Neutrophil (primary cell): Measurements from ENCODE around the gene HTR4.

Experiments used
- H3K27ac ChIP-seq: fragments of 200-600 bp; sonication (generic); 2 replicates; pipeline ENCODE4 v1.5.1; 2016; ENCODE audit warnings: mild to moderate bottlenecking, moderate library complexity
- H3K27me3 ChIP-seq: fragments of 200-600 bp; sonication (generic); 2 replicates; pipeline ENCODE4 v1.6.0; 2016; ENCODE audit warnings: mild to moderate bottlenecking
- H3K36me3 ChIP-seq: fragments of 200-600 bp; sonication (generic); 2 replicates; pipeline ENCODE4 v1.5.1; 2017
- H3K4me1 ChIP-seq, 2 experiments: fragments of 200-600 bp in 1 of 2; sonication (generic) in 1 of 2; 1 replicate in 1 of 2; 2 replicates in 1 of 2; pipeline versions ENCODE4 v1.5.1 to v1.6.1; 2013 to 2016; ENCODE audit warnings: low read depth in 1 of 2, low read length in 1 of 2, mild to moderate bottlenecking in 1 of 2, moderate library complexity in 1 of 2; ENCODE audit not compliant: control insufficient read depth in 1 of 2, insufficient read depth in 1 of 2
- H3K4me3 ChIP-seq, 2 experiments: fragments of 200-600 bp in 1 of 2; sonication (generic) in 1 of 2; 1 replicate in 1 of 2; 2 replicates in 1 of 2; pipeline ENCODE4 v1.5.1; 2013 to 2016; ENCODE audit warnings: low read depth in 1 of 2, low read length in 1 of 2, mild to moderate bottlenecking in 1 of 2, moderate library complexity in 1 of 2
- H3K9me3 ChIP-seq: fragments of 200-600 bp; sonication (generic); 2 replicates; pipeline ENCODE4 v1.5.1; 2016
- TF ChIP-seq, protein P1 (sequence below): fragments of 200-600 bp; sonication (generic); IDR thresholded peaks from 2 replicates; pipeline ENCODE4 v1.5.1; 2016; ENCODE audit warnings: antibody characterized with exemption

The HTR4 gene

DNA sequence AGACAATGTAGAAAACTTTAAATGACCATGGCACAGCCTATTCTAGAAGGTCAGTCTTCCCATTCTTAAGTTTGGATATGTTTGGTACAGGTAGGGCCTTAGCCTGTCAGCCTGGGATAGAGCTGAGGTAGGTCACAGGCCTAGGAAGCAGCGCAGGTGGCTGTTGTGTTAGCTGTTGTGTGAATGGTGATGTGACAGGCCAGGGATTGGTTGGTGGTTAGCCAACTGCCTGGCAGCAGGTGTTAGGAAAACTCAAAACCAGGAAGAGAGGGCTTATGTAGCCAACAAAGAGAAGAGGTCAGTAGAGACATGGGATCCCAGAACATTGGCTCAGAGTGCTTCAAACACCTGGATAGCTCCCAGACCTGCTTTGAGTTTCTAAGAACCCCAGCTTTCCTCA is 186.4 kb downstream of the HTR4 start:
- Histone ChIP-seq H3K27me3 (no peaks in the 10 kb centered on the region), H3K9me3 (no peaks in the 10 kb centered on the region), H3K4me3 (no peak overlapping the region), H3K4me1 (peaks cover 19 to 25% of the 10 kb centered on the region in 2 experiments), H3K36me3 (no peaks in the 10 kb centered on the region), H3K27ac (no peak overlapping the region)
- TF ChIP-seq, protein P1, sequence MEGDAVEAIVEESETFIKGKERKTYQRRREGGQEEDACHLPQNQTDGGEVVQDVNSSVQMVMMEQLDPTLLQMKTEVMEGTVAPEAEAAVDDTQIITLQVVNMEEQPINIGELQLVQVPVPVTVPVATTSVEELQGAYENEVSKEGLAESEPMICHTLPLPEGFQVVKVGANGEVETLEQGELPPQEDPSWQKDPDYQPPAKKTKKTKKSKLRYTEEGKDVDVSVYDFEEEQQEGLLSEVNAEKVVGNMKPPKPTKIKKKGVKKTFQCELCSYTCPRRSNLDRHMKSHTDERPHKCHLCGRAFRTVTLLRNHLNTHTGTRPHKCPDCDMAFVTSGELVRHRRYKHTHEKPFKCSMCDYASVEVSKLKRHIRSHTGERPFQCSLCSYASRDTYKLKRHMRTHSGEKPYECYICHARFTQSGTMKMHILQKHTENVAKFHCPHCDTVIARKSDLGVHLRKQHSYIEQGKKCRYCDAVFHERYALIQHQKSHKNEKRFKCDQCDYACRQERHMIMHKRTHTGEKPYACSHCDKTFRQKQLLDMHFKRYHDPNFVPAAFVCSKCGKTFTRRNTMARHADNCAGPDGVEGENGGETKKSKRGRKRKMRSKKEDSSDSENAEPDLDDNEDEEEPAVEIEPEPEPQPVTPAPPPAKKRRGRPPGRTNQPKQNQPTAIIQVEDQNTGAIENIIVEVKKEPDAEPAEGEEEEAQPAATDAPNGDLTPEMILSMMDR = no peak

DNA sequence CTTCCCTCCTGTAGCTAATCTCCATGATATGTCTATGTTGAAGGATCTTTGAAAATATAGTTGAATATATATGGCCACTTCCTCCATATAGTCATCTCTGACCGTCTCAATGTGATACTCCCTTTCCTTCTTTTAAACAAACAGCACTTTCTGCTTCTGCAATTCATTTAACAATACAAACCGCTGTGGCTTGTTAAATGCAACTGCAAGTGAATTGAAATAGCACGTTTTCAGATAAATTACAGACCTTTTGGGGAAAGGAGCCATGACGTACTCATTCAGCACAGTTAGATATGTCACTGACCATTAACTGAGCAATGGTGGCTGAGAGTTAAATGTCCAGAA is 188.1 kb downstream of the HTR4 start:
- Histone ChIP-seq H3K27me3 (no peaks in the 10 kb centered on the region), H3K9me3 (no peaks in the 10 kb centered on the region), H3K4me1 (peaks cover 19 to 22% of the 10 kb centered on the region in 2 experiments), H3K27ac (peak overlapping the region; percentile 64), H3K36me3 (no peaks in the 10 kb centered on the region), H3K4me3 (peak overlapping the region; percentile 22 to 37)
- TF ChIP-seq, protein P1 = no peak

DNA sequence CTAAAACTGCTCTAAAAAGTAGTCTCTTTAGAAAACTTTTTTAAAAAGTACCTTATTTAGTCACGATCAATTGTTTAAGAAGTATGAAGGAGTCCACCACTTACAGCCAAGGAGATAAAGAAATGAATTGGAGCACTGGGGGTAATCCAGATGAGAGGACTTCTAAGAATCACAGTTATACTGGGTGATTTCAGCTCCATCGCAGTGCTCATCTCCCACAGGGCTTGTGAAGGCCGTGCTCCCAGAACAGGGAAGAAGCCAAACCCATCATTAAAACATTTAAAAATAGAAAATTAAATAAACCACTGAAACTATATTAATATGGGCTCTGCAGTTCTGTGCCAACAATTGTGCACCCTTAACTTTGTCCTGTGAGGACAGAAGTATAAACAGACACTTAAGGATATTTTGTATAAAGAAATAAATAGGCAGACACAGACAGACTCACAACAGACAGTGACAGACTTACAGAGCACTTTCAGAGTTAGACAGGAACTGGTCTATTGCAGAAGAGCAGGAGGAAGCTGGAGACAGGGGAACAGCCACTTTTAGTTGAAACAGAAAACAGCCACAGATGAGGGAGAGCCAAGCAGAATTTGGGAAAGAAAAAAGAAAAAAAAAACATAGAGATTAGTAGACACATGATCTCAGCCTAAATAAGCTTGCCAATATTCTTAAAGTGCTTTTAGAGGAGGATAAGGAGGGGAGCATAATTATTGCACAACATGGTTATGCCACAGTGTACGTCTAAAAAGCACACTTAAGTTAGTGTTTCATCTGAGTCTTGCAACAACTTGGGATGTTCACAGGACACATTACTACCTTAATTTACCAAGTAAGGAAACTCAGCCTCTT is 188.7 kb downstream of the HTR4 start:
- Histone ChIP-seq H3K36me3 (no peaks in the 10 kb centered on the region), H3K27me3 (no peaks in the 10 kb centered on the region), H3K27ac (peak overlapping the region; percentile 64), H3K4me1 (peaks cover 19 to 22% of the 10 kb centered on the region in 2 experiments), H3K4me3 (peak overlapping the region; percentile 22 to 37), H3K9me3 (no peaks in the 10 kb centered on the region)
- TF ChIP-seq, protein P1 = no peak

DNA sequence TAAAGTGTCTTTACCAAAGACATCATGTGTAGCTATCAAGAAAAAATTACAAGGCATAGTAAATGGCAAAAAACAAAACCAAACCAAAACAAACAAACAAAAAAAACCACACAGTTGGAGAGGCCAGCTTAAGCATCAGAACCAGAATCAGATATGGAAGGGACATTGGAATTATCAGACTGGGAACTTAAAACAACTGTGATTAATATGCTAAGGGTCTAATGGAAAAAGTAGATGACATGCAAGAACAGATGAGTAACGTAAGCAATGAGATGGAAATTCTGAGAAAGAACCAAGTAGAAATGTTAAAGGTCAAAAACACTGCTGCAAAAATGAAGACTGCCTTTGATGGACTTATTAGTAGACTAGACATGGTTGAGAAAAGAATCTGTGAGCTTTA is 194.7 kb downstream of the HTR4 start:
- Histone ChIP-seq H3K36me3 (no peaks in the 10 kb centered on the region), H3K9me3 (no peaks in the 10 kb centered on the region), H3K4me1 (no peaks in the 10 kb centered on the region), H3K4me3 (no peak overlapping the region), H3K27ac (no peak overlapping the region), H3K27me3 (no peaks in the 10 kb centered on the region)
- TF ChIP-seq, protein P1 = no peak

DNA sequence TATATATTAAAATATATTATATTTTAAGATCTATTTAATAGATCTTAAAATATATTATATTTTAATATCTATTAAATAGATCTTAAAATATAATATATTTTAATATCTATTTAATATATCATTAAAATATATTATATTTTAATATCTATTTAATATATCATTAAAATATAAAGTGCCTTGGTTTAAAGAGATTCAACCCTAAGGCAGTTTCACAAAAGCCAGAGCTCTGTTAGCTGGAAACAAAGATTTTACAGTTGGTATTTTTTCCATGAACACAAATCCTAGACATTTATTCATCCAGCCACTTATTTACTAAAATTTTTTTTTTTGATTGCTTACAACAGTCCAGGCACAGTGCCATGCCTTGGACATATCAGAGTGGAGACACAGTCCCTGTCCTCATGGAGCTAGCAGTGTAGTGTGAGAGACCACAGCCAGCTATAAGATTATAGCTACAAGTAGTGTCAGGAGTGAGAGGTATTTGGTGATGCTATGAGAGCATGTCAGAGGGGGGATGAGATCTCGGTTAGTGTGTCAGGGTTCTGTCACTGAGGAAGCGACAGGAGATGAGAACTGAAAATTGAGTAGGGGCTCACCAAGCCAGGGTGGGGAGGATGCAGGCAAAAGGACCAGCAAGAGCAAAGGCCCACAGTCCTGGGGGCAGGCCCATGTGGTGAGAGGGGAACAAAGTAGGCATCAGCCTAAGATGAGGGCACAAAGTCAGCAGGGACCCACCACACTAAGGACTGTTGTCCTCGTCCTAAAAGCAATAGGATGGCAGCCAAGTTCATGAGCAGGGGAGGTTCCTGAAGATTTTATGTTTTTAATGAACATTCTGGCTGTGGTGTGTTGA is 196.1 kb downstream of the HTR4 start:
- Histone ChIP-seq H3K27me3 (no peaks in the 10 kb centered on the region), H3K4me1 (no peaks in the 10 kb centered on the region), H3K9me3 (no peaks in the 10 kb centered on the region), H3K4me3 (no peak overlapping the region), H3K27ac (no peak overlapping the region), H3K36me3 (no peaks in the 10 kb centered on the region)
- TF ChIP-seq, protein P1 = no peak
